Peyer's patch (tissue), 4 donors: ENCODE measurements around the gene CEP78. TPM values are rescaled to one million over a fixed set of nuclear protein-coding genes. Genes with fewer than 3 reads are reported as not detected.

Experiments used
- DNase-seq, 3 donors: peaks; one replicate each; pipeline ENCODE4 v3.0.0-alpha.2; 2017 to 2019
- H3K27ac ChIP-seq, 4 donors: fragments of 200-600 bp; sonication (generic); one replicate each; pipeline ENCODE4 v1.5.1; 2016 to 2019
- H3K27me3 ChIP-seq, 2 donors: fragments of 200-600 bp; sonication (generic); one replicate each; pipeline ENCODE4 v1.5.1; 2019
- H3K36me3 ChIP-seq, 3 donors: fragments of 200-600 bp; sonication (generic); one replicate each; pipeline ENCODE4 v1.5.1; 2016 to 2019
- H3K4me1 ChIP-seq, 4 donors: fragments of 200-600 bp; sonication (generic); one replicate each; pipeline ENCODE4 v1.5.1; 2016 to 2019
- H3K4me3 ChIP-seq, 4 donors: fragments of 200-600 bp; sonication (generic); 1 replicate in 3 of 4; 2 replicates in 1 of 4; pipeline ENCODE4 v1.5.1; 2016 to 2019; ENCODE audit warnings: mild to moderate bottlenecking in 1 of 4
- H3K9me3 ChIP-seq, 4 donors: fragments of 200-600 bp; sonication (generic); one replicate each; pipeline ENCODE4 v1.5.1; 2016 to 2019; ENCODE audit warnings: mild to moderate bottlenecking in 1 of 4
- POLR2A ChIP-seq, 2 donors: fragments of 450-650 bp; IDR thresholded peaks; one replicate each; pipeline ENCODE4 v1.5.1; 2017; ENCODE audit warnings: antibody characterized with exemption in 2 of 2, mild to moderate bottlenecking in 2 of 2, moderate library complexity in 2 of 2
- total RNA-seq, 4 donors: library from RNA; depleted of rRNA; stranded (reverse); fragments of >200 nt; gene quantifications; one replicate each; pipeline ENCODE4 v1.1.0, GENCODE V29; 2016
- TF ChIP-seq, protein P1 (sequence below), 6 experiments: fragments of 450-650 bp in 4 of 6; fragments of 200-600 bp in 2 of 6; sonication (generic) in 1 of 6; IDR thresholded peaks; one replicate each; pipeline ENCODE4 v1.5.1; 2017 to 2019; ENCODE audit warnings: antibody characterized with exemption in 6 of 6, mild to moderate bottlenecking in 3 of 6, moderate library complexity in 1 of 6

The CEP78 gene
- total RNA-seq, 4 donors from 2014 or later, result 5.4 to 19.0 (median 6.5) TPM

DNA sequence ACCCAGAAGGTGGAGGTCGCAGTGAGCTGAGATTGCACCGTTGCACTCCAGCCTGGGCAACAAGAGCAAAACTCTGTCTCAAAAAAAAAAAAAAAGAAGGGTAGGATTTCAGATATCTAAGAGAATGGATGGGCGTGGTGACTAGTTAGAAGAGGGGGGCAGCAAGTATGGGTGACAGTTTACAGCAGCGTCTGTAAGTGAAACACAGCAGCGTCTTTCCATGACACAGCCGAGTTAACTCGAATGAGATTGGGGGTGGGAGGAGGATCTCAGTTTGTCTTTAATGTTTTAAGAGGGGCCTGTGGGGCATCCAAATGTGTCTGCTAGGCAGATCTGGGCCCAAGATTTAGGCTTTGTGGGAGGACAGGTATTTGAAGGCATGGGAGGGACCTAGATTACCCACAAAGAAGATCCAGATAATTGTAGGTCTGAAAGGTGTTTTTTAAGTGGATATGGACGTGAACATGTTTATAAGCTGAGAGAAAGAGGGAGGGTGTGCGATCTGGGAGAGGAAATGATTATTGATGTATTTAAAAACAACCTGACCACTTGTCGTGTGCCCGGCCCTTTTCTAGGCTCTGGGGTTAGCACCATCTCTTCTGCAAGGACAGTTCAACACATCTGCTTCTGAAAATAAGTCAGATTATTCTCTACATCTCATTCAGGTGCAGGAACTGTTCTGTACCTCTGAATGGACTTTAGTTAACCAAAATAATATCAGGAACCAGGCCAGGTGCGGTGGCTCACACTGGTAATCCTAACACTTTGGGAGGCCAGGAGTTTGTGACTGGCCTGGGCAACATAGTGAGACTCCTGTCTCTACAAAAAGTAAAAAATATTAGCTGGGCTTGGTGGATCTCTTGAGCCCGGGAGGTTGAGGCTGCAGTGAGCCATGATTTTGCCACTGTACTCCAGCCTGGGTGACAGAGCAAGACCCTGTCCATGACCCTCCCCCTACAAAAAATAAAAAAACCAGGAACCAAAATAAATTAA lies 2.5 kb downstream of the CEP78 start:
- Histone ChIP-seq H3K4me1 (peaks cover 0 to 6% (median 0%) of the 10 kb centered on the region in 4 donors), H3K27me3 (no peaks in the 10 kb centered on the region), H3K27ac (no peak overlapping the region), H3K9me3 (no peaks in the 10 kb centered on the region), H3K36me3 (no peaks in the 10 kb centered on the region), H3K4me3 (no peak overlapping the region)
- DNase-seq, result no peak
- TF ChIP-seq, protein P1, sequence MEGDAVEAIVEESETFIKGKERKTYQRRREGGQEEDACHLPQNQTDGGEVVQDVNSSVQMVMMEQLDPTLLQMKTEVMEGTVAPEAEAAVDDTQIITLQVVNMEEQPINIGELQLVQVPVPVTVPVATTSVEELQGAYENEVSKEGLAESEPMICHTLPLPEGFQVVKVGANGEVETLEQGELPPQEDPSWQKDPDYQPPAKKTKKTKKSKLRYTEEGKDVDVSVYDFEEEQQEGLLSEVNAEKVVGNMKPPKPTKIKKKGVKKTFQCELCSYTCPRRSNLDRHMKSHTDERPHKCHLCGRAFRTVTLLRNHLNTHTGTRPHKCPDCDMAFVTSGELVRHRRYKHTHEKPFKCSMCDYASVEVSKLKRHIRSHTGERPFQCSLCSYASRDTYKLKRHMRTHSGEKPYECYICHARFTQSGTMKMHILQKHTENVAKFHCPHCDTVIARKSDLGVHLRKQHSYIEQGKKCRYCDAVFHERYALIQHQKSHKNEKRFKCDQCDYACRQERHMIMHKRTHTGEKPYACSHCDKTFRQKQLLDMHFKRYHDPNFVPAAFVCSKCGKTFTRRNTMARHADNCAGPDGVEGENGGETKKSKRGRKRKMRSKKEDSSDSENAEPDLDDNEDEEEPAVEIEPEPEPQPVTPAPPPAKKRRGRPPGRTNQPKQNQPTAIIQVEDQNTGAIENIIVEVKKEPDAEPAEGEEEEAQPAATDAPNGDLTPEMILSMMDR (IDR thresholded peaks at IDR 0.05), result no peak
- TF ChIP-seq POLR2A (IDR thresholded peaks at IDR 0.05), result no peak

DNA sequence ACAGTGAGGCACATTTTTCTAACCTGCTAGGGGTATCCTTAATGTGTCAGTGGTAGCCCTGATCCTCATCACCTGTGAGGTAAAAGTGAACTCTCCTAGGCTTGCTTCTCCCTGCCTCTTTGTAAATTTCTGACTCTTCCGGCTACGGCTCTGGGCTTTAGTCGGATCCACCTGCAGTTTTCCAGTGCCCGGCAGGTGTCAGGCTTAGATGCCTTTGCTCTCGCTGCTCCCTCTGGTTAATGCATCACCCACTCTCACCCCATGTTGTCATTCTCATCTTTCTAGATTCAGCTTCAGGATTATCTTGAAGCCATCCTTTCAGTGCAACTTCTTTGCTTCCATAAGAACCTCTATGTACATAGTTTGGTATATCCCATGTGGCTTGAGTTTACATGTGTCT lies 3.6 kb downstream of the CEP78 start:
- Histone ChIP-seq H3K27ac (no peak overlapping the region), H3K4me3 (no peak overlapping the region), H3K27me3 (no peaks in the 10 kb centered on the region), H3K4me1 (peaks cover 0 to 6% (median 0%) of the 10 kb centered on the region in 4 donors), H3K9me3 (no peaks in the 10 kb centered on the region), H3K36me3 (no peaks in the 10 kb centered on the region)
- DNase-seq, result peak in 2 of 3 donors; percentile 58 to 78
- no peak for TF ChIP-seq POLR2A (IDR thresholded peaks at IDR 0.05)
- TF ChIP-seq, protein P1 (IDR thresholded peaks at IDR 0.05), result peak in 3 of 6 experiments; percentile 49 to 64 (median 53)

DNA sequence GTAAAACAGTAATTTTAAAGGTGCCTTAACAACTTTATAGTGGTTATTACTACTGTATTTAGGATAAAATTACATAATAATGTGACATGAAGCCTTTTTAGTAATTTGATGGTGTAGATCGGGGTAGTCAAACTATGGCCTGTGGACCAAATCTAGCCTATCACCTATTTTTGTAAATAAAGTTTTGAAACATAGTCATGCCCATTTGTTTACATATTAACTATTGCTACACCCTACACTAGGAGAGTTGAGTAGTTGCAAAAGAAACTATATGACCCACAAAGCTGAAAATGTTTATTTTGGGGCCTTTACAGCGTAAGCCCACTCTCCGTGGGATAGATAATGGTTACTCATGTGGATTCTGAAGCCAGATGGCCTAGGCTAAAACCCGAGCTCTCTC lies 6.2 kb downstream of the CEP78 start:
- TF ChIP-seq, protein P1 (IDR thresholded peaks at IDR 0.05), result no peak
- TF ChIP-seq POLR2A (IDR thresholded peaks at IDR 0.05), result no peak
- no peak overlapping the region for H3K27ac ChIP-seq

DNA sequence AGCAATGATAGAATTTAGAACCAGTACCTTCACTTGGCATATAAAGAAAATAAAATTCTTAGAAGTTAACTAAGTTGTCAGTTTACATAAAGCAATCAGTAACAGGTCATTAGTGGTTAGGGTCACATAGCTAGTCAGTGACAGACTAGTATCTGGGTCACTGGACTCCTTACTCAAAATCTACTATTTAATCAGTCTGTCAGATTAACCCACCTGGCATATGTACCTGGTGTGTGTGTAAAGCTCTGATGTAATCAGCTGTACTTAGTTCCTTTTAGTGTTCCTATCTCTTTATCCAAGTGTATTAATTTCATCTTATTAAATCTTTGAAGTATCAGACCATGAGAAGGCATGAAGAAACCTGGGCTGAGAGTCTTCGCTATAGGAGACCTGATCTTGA lies 7.3 kb downstream of the CEP78 start:
- no peak for DNase-seq
- TF ChIP-seq POLR2A (IDR thresholded peaks at IDR 0.05), result no peak
- TF ChIP-seq, protein P1 (IDR thresholded peaks at IDR 0.05), result no peak
- Histone ChIP-seq H3K27me3 (no peaks in the 10 kb centered on the region), H3K36me3 (no peaks in the 10 kb centered on the region), H3K9me3 (no peaks in the 10 kb centered on the region), H3K4me1 (no peaks in the 10 kb centered on the region), H3K27ac (no peak overlapping the region), H3K4me3 (no peak overlapping the region)

More for the DNA sequence above, 6.2 kb downstream of the CEP78 start:
- no peaks in the 10 kb centered on the region for H3K27me3 ChIP-seq
- no peaks in the 10 kb centered on the region for H3K36me3 ChIP-seq
- no peaks in the 10 kb centered on the region for H3K4me1 ChIP-seq
- no peak for DNase-seq
- H3K4me3 ChIP-seq, result no peak overlapping the region
- no peaks in the 10 kb centered on the region for H3K9me3 ChIP-seq

DNA sequence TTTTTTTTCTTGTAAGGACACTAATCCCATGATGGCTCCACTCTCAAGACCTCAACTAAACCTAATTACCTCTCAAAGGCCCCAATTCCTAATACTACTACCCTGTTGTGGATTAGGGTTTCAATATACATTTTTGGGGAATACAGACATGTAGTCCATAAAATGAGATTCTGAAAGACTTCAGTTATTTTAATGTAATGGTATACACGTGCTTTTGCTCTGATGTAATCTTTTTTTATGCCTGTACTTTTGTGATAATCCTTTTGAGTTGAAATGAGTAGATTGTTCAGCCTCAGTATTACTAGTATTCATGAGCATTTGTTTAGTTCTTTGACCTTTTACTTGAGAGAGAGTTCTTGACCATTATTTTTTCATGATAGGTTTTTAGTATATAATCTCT lies 9.5 kb downstream of the CEP78 start:
- Histone ChIP-seq H3K4me1 (no peaks in the 10 kb centered on the region), H3K4me3 (no peak overlapping the region), H3K9me3 (no peaks in the 10 kb centered on the region), H3K36me3 (no peaks in the 10 kb centered on the region), H3K27ac (no peak overlapping the region), H3K27me3 (no peaks in the 10 kb centered on the region)
- no peak for DNase-seq
- TF ChIP-seq, protein P1 (IDR thresholded peaks at IDR 0.05), result no peak
- no peak for TF ChIP-seq POLR2A (IDR thresholded peaks at IDR 0.05)
